ENCODE measurements around the gene PUSL1. TPM values are rescaled to one million over a fixed set of nuclear protein-coding genes. Genes with fewer than 3 reads are reported as not detected.

Gene PUSL1
- total and polyA plus RNA-seq, 2 of the 13 experiments (the other 11 are each of a cell fraction or from before 2014, with no cell fraction given): 8.3 to 22.2 TPM

GRCh38 chr1:1275836-1276235, 32.6 kb upstream of the PUSL1 start:
- Histone ChIP-seq H3K79me2 (ENCODE audit: insufficient read depth, low read length) (peaks cover 24% of the 10 kb centered on the region), H3K4me1 (ENCODE audit: insufficient read depth, low read length) (peaks cover 53% of the 10 kb centered on the region), H2AFZ (ENCODE audit: low read length) (no peak overlapping the region), H3K27me3 (ENCODE audit: control insufficient read depth in 1 of 2, insufficient read depth in 2 of 2, low read length in 2 of 2) (no peaks in the 10 kb centered on the region; a peak in 1 of 5 replicates), H3K36me3 (replicated peaks in 1 of 2; ENCODE audit: control insufficient read depth in 1 of 2, insufficient read depth in 2 of 2, low read length in 2 of 2) (peaks cover 0 to 2% of the 10 kb centered on the region in 2 experiments; a peak in 1 of 5 replicates), H3K9ac (ENCODE audit: insufficient read depth, low read depth, low read length) (no peak overlapping the region), H4K20me1 (ENCODE audit: insufficient read depth, low read length) (peaks cover 15% of the 10 kb centered on the region; the same call in 1 of the 2 replicates), H3K4me2 (ENCODE audit: low read depth, low read length) (no peak overlapping the region), H3K27ac (ENCODE audit: extremely low read length, insufficient read depth, low read length) (no peak overlapping the region), H3K4me3 (replicated peaks in 1 of 3; ENCODE audit: insufficient read depth in 1 of 3, low read depth in 2 of 3, low read length in 3 of 3) (no peak overlapping the region), H3K9me3 (ENCODE audit: low read length) (no peaks in the 10 kb centered on the region)
- FAIRE-seq (no peak), DNase-seq (ENCODE audit: low spot score) (no peak), ATAC-seq (no peak)
- TF ChIP-seq, protein P1, sequence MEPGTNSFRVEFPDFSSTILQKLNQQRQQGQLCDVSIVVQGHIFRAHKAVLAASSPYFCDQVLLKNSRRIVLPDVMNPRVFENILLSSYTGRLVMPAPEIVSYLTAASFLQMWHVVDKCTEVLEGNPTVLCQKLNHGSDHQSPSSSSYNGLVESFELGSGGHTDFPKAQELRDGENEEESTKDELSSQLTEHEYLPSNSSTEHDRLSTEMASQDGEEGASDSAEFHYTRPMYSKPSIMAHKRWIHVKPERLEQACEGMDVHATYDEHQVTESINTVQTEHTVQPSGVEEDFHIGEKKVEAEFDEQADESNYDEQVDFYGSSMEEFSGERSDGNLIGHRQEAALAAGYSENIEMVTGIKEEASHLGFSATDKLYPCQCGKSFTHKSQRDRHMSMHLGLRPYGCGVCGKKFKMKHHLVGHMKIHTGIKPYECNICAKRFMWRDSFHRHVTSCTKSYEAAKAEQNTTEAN (CRISPR knock-in tag; conservative IDR thresholded peaks at IDR 0.05): no peak
- TF ChIP-seq, protein P2, sequence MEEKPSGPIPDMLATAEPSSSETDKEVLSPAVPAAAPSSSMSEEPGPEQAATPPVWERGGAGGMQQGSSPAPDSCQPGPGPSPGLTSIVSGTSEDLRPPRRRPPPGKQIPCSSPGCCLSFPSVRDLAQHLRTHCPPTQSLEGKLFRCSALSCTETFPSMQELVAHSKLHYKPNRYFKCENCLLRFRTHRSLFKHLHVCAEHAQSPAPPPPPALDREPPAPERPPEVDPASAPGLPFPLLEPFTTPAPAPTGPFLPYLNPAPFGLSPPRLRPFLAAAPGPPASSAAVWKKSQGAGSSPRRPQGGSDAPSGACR (CRISPR knock-in tag; IDR thresholded peaks at IDR 0.05): no peak
- TF ChIP-seq ZNF329 (CRISPR knock-in tag; IDR thresholded peaks at IDR 0.05; ENCODE audit: low read depth) (no peak), MYNN (CRISPR knock-in tag; IDR thresholded peaks at IDR 0.05; ENCODE audit: low read depth) (no peak), MED8 (CRISPR knock-in tag; IDR thresholded peaks at IDR 0.05; ENCODE audit: insufficient replicate concordance) (no peak), KLF6 (CRISPR knock-in tag; IDR thresholded peaks at IDR 0.05) (no peak), ARNTL (CRISPR knock-in tag; IDR thresholded peaks at IDR 0.05) (no peak), ZNF558 (CRISPR knock-in tag; IDR thresholded peaks at IDR 0.05; ENCODE audit: borderline replicate concordance) (no peak)
- TF ChIP-seq, protein P3, sequence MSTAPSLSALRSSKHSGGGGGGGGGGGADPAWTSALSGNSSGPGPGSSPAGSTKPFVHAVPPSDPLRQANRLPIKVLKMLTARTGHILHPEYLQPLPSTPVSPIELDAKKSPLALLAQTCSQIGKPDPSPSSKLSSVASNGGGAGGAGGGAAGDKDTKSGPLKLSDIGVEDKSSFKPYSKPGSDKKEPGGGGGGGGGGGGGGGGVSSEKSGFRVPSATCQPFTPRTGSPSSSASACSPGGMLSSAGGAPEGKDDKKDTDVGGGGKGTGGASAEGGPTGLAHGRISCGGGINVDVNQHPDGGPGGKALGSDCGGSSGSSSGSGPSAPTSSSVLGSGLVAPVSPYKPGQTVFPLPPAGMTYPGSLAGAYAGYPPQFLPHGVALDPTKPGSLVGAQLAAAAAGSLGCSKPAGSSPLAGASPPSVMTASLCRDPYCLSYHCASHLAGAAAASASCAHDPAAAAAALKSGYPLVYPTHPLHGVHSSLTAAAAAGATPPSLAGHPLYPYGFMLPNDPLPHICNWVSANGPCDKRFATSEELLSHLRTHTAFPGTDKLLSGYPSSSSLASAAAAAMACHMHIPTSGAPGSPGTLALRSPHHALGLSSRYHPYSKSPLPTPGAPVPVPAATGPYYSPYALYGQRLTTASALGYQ (CRISPR knock-in tag; IDR thresholded peaks at IDR 0.05): no peak
- 85% methylated on average over 9 of the region's 9 CpGs for WGBS (ENCODE audit: low lambda C conversion rate)
- in situ Hi-C loops (cut with HindIII; ENCODE audit: extremely low pct_ligation_motif_present, low pct_unique_long_range_greater_than_20kb): no loop called here
- TSS peak; percentile 70 for BruUV-seq (replicated peaks)
- ChIA-PET CTCF (ENCODE audit: low intra/inter-chr PET ratio, low total read pairs) (no interaction called here), POLR2A (no interaction called here)
- intact Hi-C loops (cut with micrococcal nuclease; ENCODE audit: unreplicated experiment): no loop called here

Data from HepG2 (cell line).